H1 (cell line): ENCODE results near the gene EXOC1L. TPM values are rescaled to one million over a fixed set of nuclear protein-coding genes. Genes with fewer than 3 reads are reported as not detected.

Source experiments
- CTCF ChIA-PET: fragments of 300-600 bp; sonication (Branson Sonifier 250); formaldehyde crosslinking; loops from one replicate; lab custom pipeline; 2021; ENCODE audit not compliant: partially characterized antibody; lab: Charles Lee
- POLR2A ChIA-PET: fragments of 300-600 bp; sonication (Branson Sonifier 250); formaldehyde crosslinking; loops from one replicate; lab custom pipeline; 2021; ENCODE audit warnings: inconsistent platforms; ENCODE audit not compliant: partially characterized antibody; lab: Charles Lee
- DNase-seq, 2 experiments: peaks; one replicate each; pipeline versions ENCODE4 v3.0.0 to v3.0.0-alpha.2; 2010 to 2022; ENCODE audit warnings: low spot score in 2 of 2, low read depth in 1 of 2, mixed read lengths in 1 of 2
- FAIRE-seq: peaks from 2 replicates; lab custom pipeline; 2011; peaks lifted over from hg19 to GRCh38; lab: Jason Lieb, UNC
- H2AFZ ChIP-seq: 2 replicates; pipeline ENCODE4 v1.8.1; 2012; ENCODE audit warnings: low read length, inconsistent platforms
- H2AK5ac ChIP-seq: 2 replicates; pipeline ENCODE4 v1.6.1; 2013; ENCODE audit warnings: low read depth, low read length
- H2BK120ac ChIP-seq: replicated peaks from 2 replicates; pipeline ENCODE3; 2013; ENCODE audit warnings: low read depth, low read length, inconsistent platforms
- H2BK12ac ChIP-seq: 2 replicates; pipeline ENCODE4 v1.6.1; 2013; ENCODE audit warnings: low read depth, low read length
- H2BK15ac ChIP-seq: 2 replicates; pipeline ENCODE4 v1.6.1; 2013; ENCODE audit warnings: low read length
- H2BK20ac ChIP-seq: 2 replicates; pipeline ENCODE4 v1.6.1; 2013; ENCODE audit warnings: low read length
- H2BK5ac ChIP-seq: 2 replicates; pipeline ENCODE4 v1.6.1; 2013; ENCODE audit warnings: low read depth, low read length
- H3K14ac ChIP-seq: 2 replicates; pipeline ENCODE4 v1.6.1; 2013; ENCODE audit warnings: inconsistent platforms; ENCODE audit not compliant: insufficient read length
- H3K18ac ChIP-seq: 2 replicates; pipeline ENCODE4 v1.6.1; 2013; ENCODE audit warnings: low read length; ENCODE audit errors: extremely low read depth
- H3K23ac ChIP-seq: 2 replicates; pipeline ENCODE4 v1.6.1; 2013; ENCODE audit warnings: inconsistent platforms; ENCODE audit not compliant: insufficient read length
- H3K23me2 ChIP-seq: 2 replicates; pipeline ENCODE4 v1.6.1; 2013; ENCODE audit warnings: low read depth, low read length
- H3K27ac ChIP-seq: 2 replicates; pipeline ENCODE4 v1.6.1; 2011; ENCODE audit warnings: low read depth, low read length, inconsistent platforms
- H3K27me3 ChIP-seq, 4 experiments: replicated peaks in 1 of 4; 1 replicate in 1 of 4; 2 replicates in 3 of 4; pipeline versions ENCODE4 v1.6.1 to v1.8.1; 2011 to 2013; ENCODE audit warnings: low read length in 3 of 4, mild to moderate bottlenecking in 3 of 4, inconsistent platforms in 2 of 4, mixed read lengths in 2 of 4, moderate library complexity in 1 of 4; ENCODE audit not compliant: control insufficient read depth in 3 of 4, insufficient read depth in 3 of 4; ENCODE audit errors: extremely low read depth in 1 of 4
- H3K36me3 ChIP-seq, 4 experiments: 2 replicates each; pipeline versions ENCODE4 v1.6.1 to v1.8.1; 2011 to 2013; ENCODE audit warnings: mild to moderate bottlenecking in 4 of 4, low read length in 3 of 4, moderate library complexity in 2 of 4, control low read depth in 1 of 4, inconsistent platforms in 1 of 4; ENCODE audit not compliant: insufficient read depth in 4 of 4, control insufficient read depth in 2 of 4
- H3K4ac ChIP-seq: replicated peaks from 2 replicates; pipeline ENCODE3; 2013; ENCODE audit warnings: low read length, low read depth, mixed read lengths, inconsistent platforms; ENCODE audit not compliant: insufficient read length
- H3K4me1 ChIP-seq, 4 experiments: replicated peaks in 1 of 4; 1 replicate in 1 of 4; 2 replicates in 3 of 4; pipeline versions ENCODE4 v1.6.1 to v1.8.1; 2011 to 2013; ENCODE audit warnings: low read length in 3 of 4, inconsistent platforms in 2 of 4, mixed read lengths in 1 of 4; ENCODE audit not compliant: insufficient read depth in 4 of 4, control insufficient read depth in 3 of 4
- H3K4me2 ChIP-seq, 2 experiments: 2 replicates each; pipeline versions ENCODE4 v1.6.1 to v1.8.1; 2011 to 2013; ENCODE audit warnings: low read depth in 2 of 2, low read length in 2 of 2, control low read depth in 1 of 2, inconsistent platforms in 1 of 2, mild to moderate bottlenecking in 1 of 2; ENCODE audit not compliant: insufficient read depth in 1 of 2
- H3K4me3 ChIP-seq, 4 experiments: fragments of 200-600, 300-600 bp in 1 of 4; sonication (generic), shearing (Covaris generic), sonication (Bioruptor Twin) in 1 of 4; 2 replicates each; pipeline versions ENCODE4 v1.5.1 to v1.8.1; 2011 to 2016; ENCODE audit warnings: low read length in 4 of 4, low read depth in 3 of 4, control low read depth in 2 of 4, inconsistent platforms in 2 of 4, mild to moderate bottlenecking in 2 of 4, mixed read lengths in 1 of 4, moderate library complexity in 1 of 4; ENCODE audit not compliant: insufficient read depth in 2 of 4; ENCODE audit errors: extremely low read depth in 1 of 4
- H3K56ac ChIP-seq: replicated peaks from 2 replicates; pipeline ENCODE3; 2013; ENCODE audit warnings: low read depth, mild to moderate bottlenecking, mixed read lengths, low read length, inconsistent platforms; ENCODE audit not compliant: insufficient read length
- H3K79me1 ChIP-seq: 2 replicates; pipeline ENCODE4 v1.6.1; 2013; ENCODE audit warnings: low read depth, low read length, control low read depth
- H3K79me2 ChIP-seq, 2 experiments: 2 replicates each; pipeline versions ENCODE4 v1.6.1 to v1.8.1; 2012 to 2013; ENCODE audit warnings: low read length in 2 of 2, mild to moderate bottlenecking in 2 of 2, inconsistent platforms in 1 of 2; ENCODE audit not compliant: insufficient read depth in 2 of 2, control insufficient read depth in 1 of 2
- H3K9ac ChIP-seq, 4 experiments: replicated peaks in 1 of 4; 1 replicate in 1 of 4; 2 replicates in 3 of 4; pipeline versions ENCODE4 v1.6.1 to v1.8.1; 2011 to 2013; ENCODE audit warnings: low read depth in 3 of 4, low read length in 3 of 4, control low read depth in 2 of 4, mild to moderate bottlenecking in 2 of 4, moderate library complexity in 2 of 4, inconsistent platforms in 1 of 4; ENCODE audit errors: extremely low read depth in 1 of 4
- H3K9me3 ChIP-seq, 2 experiments: 2 replicates each; pipeline versions ENCODE4 v1.6.1 to v1.8.1; 2012 to 2013; ENCODE audit warnings: mild to moderate bottlenecking in 2 of 2, moderate library complexity in 2 of 2, control low read depth in 1 of 2, inconsistent platforms in 1 of 2, low read depth in 1 of 2, low read length in 1 of 2, mixed read lengths in 1 of 2; ENCODE audit not compliant: insufficient read depth in 2 of 2
- H4K20me1 ChIP-seq, 2 experiments: replicated peaks in 1 of 2; 2 replicates each; pipeline versions ENCODE3 to v1.8.1; 2011 to 2013; ENCODE audit warnings: inconsistent platforms in 2 of 2, low read length in 2 of 2, mild to moderate bottlenecking in 1 of 2; ENCODE audit not compliant: insufficient read depth in 2 of 2, control insufficient read depth in 1 of 2
- H4K5ac ChIP-seq: 2 replicates; pipeline ENCODE4 v1.6.1; 2013; ENCODE audit warnings: low read length, low read depth, mixed read lengths, inconsistent platforms; ENCODE audit not compliant: insufficient read length
- H4K8ac ChIP-seq: 2 replicates; pipeline ENCODE4 v1.8.0; 2013; ENCODE audit warnings: mild to moderate bottlenecking, moderate library complexity, low read length, inconsistent platforms; ENCODE audit not compliant: insufficient read depth; ENCODE audit errors: extremely low read depth
- H4K91ac ChIP-seq: replicated peaks from 2 replicates; pipeline ENCODE3; 2013; ENCODE audit warnings: low read length, mixed read lengths, inconsistent platforms; ENCODE audit not compliant: insufficient read length
- CBX5 ChIP-seq: fragments of 300-800, 300-1000 bp; sonication (generic); IDR thresholded peaks from 2 replicates; pipeline ENCODE4 v1.7.1; 2016; ENCODE audit warnings: antibody characterized with exemption, low read length, low read depth
- CHD1 ChIP-seq: IDR thresholded peaks from 2 replicates; pipeline ENCODE4 v1.6.1; 2012; ENCODE audit warnings: low read depth, low read length, improper control_type of control experiment
- CREB1 ChIP-seq: IDR thresholded peaks from 2 replicates; pipeline ENCODE4 v1.6.1; 2012; ENCODE audit warnings: inconsistent platforms
- MAFK ChIP-seq: IDR thresholded peaks from 2 replicates; pipeline ENCODE4 v1.6.1; 2012; ENCODE audit warnings: low read depth, mild to moderate bottlenecking, improper control_type of control experiment, low read length
- POLR2A ChIP-seq, 2 experiments: IDR thresholded peaks; 1 replicate in 1 of 2; 2 replicates in 1 of 2; pipeline ENCODE4 v1.6.1; 2011; ENCODE audit warnings: low read depth in 2 of 2, low read length in 2 of 2, mild to moderate bottlenecking in 2 of 2; ENCODE audit errors: control extremely low read depth in 1 of 2
- SP4 ChIP-seq: IDR thresholded peaks from 2 replicates; pipeline ENCODE4 v1.6.1; 2012; ENCODE audit warnings: low read length, inconsistent platforms
- polyA plus RNA-seq, 7 experiments: library from polyadenylated mRNA; depleted of rRNA in 3 of 7; stranded (reverse) in 5 of 7; unstranded in 2 of 7; fragments of >200 nt in 5 of 7; fragments of 200-250 nt in 2 of 7; gene quantifications; 1 replicate in 5 of 7; 2 replicates in 1 of 7; 4 replicates in 1 of 7; pipeline versions ENCODE4 v1.2.1 to v1.2.3, GENCODE V29; 2011 to 2013; ENCODE audit warnings: missing spikeins in 2 of 7, mixed read lengths in 2 of 7
- total RNA-seq: library from RNA; stranded (reverse); fragmentation: NEBNext Ultra II Directional; extraction: Animal tissue kit (Norgen Biotek cat#: 25700); gene quantifications from 2 replicates; pipeline ENCODE4 v1.2.1, GENCODE V29; 2021

EXOC1L gene
- total and polyA plus RNA-seq, 2 of the 8 experiments (the other 6 are each of a cell fraction or from before 2014, with no cell fraction given) = 0.08 TPM; not detected in 1

- POLR2A ChIA-PET = interaction anchor here (2.6 kb wide), 1 partner anchor 12 kb away, joined by 6 read pairs; the partner anchor contains the start of gene EXOC1L
- Histone ChIP-seq H3K27me3 (no peaks in the 10 kb centered on the region), H2BK5ac (no peak overlapping the region), H2BK120ac (no peak overlapping the region), H2AK5ac (no peak overlapping the region), H3K9me3 (no peaks in the 10 kb centered on the region), H4K20me1 (no peaks in the 10 kb centered on the region), H3K4me1 (no peaks in the 10 kb centered on the region), H4K91ac (no peak overlapping the region), H3K4me3 (no peak overlapping the region), H3K56ac (no peak overlapping the region), H3K79me1 (no peaks in the 10 kb centered on the region), H3K27ac (no peak overlapping the region), H3K18ac (no peak overlapping the region), H3K14ac (no peak overlapping the region), H3K36me3 (no peaks in the 10 kb centered on the region), H3K4ac (no peak overlapping the region), H2BK20ac (no peak overlapping the region), H2BK12ac (no peak overlapping the region), H3K23me2 (no peaks in the 10 kb centered on the region), H4K8ac (no peak overlapping the region), H2AFZ (no peak overlapping the region), H3K4me2 (no peak overlapping the region), H2BK15ac (no peak overlapping the region), H3K23ac (no peak overlapping the region), H3K9ac (no peak overlapping the region), H4K5ac (no peak overlapping the region), H3K79me2 (no peaks in the 10 kb centered on the region)
- TF ChIP-seq MAFK = no peak
- TF ChIP-seq CBX5 = no peak
- TF ChIP-seq CHD1 = no peak
- TF ChIP-seq CREB1 = no peak
- no peak for TF ChIP-seq SP4
- TF ChIP-seq POLR2A (IDR thresholded peaks at IDR 0.05; ENCODE audit: control extremely low read depth in 1 of 2, low read depth in 2 of 2, low read length in 2 of 2) = no peak
- FAIRE-seq = no peak
- CTCF ChIA-PET = interaction anchor here (1.3 to 2.7 kb wide), 3 partner anchors 10 to 12 kb away, joined by 4 to 11 read pairs (median 6); partner anchors contain the start of gene EXOC1L
- DNase-seq = no peak
Observed at GRCh38 chr4:55807556-55807955, 12.0 kb upstream of the EXOC1L start.
